ENCODE measurements around the gene RPS21.

GRCh38 chr20:62410746-62411478 is 24.0 kb downstream of the RPS21 start:
- TF ChIP-seq CTCF (IDR thresholded peaks at IDR 0.05; ENCODE audit: borderline replicate concordance, extremely low read depth, low read length, poor library complexity, severe bottlenecking) (no peak), EZH2 (IDR thresholded peaks at IDR 0.05; ENCODE audit: borderline replicate concordance, low read depth, low read length, severe bottlenecking) (no peak)
